Activated CD4-positive, CD25-positive, alpha-beta regulatory T cell treated with anti-CD3 and anti-CD28 coated beads, Interleukin-2, amount 50 U/mL, for 72 hours (primary cell): ENCODE measurements around the gene VAV2.

Experiments
- DNase-seq: peaks from one replicate; pipeline ENCODE4 v3.0.0; 2021

The VAV2 gene

GRCh38 chr9:133791069-133791468, 201.1 kb downstream of the VAV2 start:
- DNase-seq, result no peak

- no peak for DNase-seq
These were observed 202.3 kb downstream of the VAV2 start for GRCh38 chr9:133789778-133790177.

DNA sequence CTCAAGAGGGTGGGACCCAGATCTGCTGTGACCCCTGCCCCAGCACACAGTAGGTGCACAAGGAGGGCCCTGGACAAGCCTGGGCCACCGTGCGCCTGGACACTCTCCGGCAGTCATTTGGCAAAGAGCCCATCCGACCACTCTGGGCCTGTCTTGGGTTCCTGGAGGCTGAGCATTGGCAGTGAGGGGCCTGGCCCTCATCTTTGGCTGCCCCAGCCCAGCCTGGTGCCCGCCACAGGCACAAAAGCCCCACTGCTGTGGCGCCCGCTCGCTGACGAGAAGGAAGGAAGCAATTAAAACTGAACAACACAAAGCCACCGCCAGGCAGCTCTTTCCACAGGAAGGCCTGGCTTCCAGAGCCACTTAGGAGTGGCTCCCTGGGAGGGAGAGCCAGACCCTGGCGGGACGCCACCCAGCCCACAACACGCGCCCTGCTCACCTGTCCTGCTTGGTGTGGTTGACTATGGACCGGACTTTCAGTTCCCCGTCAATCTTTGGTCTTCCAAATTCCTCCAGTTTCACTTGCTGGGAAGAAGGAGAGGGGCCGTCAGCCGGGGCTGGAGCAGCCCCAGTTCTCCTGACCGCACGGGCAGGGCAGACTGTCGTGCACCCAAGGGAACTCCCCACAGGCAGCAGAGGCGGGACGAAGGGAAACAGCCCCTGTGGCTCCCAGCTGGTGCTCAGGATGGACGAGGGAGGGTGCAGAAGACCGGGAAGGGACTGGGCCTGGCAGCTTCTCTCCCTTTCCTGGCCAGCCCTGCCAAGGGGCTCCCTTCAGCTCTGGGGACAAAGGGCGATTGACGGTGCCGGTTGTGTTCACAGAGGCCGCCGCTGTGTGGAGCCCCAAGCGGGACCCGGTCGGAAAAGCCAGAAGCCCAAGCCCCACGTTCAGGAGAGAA, 203.1 kb downstream of the VAV2 start:
- DNase-seq, result no peak

GRCh38 chr9:133788045-133788818, 203.9 kb downstream of the VAV2 start:
- no peak for DNase-seq

- no peak for DNase-seq
These were observed 204.4 kb downstream of the VAV2 start for GRCh38 chr9:133787754-133788025.

DNA sequence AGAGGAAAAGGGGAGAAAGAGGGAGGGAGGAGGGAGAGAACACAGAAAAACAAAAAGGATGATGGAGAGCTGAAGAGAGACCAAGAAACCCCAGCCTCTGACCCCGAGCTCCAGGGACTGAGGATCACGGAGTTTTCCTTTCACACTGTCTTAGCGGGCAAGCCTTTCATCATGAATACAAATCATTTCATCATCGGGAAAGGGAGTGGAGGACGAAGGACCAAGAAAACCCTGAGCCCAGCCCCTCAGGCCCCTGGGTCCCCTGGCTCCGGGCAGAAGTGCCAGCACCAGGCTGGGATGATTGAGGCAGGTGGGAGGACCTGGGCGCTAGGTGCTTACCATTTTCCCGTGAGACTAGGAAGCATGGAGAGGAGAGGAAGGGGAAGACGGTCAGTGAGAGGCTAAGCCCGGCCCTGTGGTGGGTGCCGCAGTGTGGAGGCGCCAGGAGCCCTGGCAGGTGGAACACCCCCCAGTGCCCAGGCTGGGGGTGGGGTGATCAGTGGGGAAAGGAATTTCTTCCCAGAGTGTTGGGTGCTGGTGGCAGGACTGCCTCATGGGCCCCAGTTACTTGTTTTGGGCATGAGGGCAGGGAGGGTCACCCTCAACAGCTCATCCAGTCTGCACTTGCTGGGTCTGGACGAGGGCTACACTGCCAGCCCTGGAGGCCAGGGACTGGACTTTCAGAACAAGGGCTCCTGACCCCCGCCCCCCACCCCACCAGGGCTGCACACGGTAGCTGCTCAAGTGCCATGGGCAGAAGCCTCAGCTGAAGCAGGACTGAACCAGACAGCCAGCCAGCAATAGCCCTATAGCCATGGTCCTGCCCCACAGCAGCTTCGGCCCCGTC, 205.0 kb downstream of the VAV2 start:
- no peak for DNase-seq

DNA sequence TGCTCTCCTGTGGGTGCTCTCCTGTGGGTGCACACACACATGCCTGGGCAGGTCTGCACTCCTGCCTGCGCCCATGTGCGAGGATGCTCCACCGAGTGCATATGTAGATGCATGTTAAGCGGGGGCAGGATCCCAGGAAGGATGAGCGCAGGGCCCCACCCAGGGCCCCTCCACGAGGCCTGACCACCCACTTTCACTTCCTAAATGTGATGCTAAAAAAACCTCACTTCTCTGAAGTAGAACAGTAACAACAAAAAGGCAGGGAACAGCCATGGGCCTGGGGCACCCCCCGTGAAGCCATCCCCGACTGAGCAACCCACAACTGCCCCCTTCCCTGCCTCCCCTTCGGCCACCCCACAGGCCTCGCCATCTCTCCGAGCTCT, 205.8 kb downstream of the VAV2 start:
- DNase-seq, result no peak

- no peak for DNase-seq
These were observed 206.3 kb downstream of the VAV2 start for GRCh38 chr9:133785753-133786370.

DNA sequence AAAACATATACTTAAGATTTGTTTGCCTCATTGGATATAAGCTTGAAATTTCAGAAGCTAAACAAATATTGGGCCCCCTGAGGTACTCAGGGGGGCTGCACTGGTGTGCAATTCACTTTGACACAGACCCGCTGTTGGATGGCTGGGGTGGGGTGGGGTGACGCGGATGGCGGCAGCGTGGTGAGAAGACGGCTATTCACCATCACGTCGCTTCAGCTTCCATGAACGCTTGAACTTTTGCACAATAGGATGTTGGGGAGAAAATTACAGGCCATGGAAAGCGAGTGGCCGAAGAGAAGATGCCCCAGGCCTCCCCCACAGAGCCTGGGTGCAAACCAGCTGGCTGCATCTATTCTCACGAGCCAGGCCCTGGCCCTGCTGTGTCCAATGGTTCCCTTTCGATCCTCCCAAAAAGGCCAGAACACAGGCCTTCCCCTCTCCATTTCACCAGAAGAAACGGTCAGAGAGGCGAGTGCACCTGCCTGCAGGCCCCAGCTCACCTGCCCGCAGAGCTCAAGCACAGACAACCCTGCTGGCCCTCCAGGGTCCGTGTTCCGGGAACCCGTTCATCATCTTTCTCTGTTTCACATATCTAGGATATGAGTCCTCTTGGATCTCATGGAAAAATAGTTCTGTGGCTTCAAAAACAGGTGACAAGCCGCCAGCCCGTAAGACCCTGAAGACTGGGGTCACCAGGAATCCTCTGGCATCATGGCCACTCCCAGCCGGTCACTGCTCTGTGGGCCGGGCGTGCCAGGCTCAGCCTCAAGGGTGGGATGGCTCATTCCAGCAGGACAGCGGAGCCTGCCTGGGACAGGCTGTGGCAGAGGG, 207.2 kb downstream of the VAV2 start:
- DNase-seq, result no peak

DNA sequence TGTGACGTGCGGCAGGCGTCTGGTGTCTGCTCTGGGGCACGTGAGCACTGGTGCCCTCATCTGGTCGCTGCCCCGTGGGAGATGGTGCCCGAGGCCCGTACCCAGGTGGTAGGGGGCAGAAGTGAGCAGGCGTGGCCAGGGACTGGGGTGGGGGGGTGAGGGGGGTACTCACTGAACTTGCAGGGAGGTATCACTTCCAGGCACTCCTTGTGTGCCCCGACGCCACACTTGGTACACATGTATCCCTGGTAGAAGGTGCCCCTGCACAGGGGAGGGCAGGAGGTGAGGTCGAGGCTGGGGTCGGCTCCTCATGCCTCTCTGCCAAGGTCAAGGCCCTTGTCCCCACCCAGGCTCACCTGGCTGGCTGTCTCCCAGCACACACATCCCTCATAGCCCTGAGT, 208.8 kb downstream of the VAV2 start:
- DNase-seq, result no peak

DNA sequence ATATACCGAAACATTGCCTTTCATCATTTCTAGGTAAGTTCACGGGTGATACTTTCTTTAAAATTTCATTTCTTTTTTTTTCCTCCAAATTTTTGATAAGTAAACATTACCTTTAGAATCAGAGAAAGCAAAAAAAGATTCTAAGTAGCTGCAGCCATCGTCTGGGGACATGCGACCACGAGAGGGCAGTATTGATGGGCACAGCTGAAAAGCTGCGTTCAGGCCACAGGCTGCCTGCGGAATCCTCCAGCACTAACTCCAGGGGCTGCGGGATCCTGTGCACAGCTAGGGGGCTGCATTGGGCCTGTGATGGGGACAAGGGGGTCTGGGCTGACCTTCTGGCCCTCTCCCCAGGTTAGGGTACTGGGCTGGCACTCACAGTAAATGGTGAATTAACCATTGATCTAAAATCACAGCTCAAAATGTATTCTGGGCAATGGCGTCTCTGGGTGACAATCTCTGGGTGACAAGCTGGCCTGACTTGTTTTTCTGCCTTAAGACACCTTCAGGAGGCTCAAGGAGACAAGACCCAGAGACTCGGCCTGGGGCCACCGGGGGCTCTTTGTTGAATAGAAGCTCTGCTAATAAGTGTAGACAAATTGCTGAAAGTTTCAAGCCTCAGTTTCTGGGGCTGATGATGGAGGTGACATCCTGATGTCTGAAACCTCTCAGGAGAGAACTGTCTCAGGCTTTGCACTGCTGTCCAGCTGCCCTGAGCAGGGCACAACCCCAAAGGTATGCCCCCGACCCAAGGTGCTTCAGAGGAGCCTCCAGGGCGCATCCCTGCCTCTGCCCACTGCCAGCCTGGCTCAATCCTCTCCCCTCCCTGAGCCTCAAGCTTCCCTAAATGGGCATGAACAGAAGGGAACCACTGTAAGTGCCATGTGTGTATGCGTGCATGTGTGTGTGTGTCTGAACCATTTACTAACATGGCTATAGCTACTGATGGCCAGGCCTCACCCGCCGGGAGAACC, 209.7 kb downstream of the VAV2 start:
- peak; percentile 59 for DNase-seq

DNA sequence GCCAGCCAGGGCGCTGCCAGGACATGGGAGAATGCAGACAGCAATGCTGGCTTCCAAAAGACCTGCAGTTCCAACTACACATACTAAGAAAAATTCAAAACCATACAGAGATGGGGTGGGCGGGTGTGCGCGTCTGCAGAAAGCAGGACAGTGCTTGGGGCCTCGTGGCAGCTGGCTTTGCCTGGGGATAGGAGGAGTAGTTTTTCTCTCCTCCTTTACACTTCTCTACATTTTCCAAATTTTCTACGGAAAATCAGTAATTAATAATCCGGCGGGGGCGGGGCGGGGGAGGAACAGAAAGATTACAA, 210.3 kb downstream of the VAV2 start:
- no peak for DNase-seq

GRCh38 chr9:133780962-133781827, 210.9 kb downstream of the VAV2 start:
- DNase-seq, result no peak

DNA sequence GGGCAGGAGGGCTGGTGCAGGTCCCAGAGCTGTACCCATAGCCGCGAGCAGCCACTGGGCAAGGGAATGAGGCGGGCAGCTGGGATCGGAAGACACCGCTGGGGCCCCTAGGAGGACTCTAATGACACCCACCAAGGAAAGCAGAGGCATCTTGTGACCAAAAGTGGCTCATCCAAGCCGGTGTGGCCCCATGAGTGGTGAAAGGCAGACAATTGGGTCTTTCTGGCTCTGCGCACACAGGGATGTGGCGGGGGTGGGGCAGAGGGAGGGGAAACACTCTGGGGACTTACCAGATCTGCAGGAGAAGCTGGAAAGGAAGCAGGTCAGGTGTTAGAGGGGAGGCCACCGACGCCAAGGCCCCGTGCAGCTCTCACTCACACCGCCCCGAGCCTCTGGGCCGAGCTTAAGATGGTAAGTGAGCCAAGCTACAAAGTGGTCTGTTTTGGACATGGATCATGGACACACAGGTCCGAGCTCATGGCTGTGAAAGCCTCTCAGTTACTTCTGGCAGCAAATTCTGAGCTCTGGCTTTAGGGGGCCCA, 211.6 kb downstream of the VAV2 start:
- no peak for DNase-seq

- DNase-seq, result no peak
These were observed 212.4 kb downstream of the VAV2 start for GRCh38 chr9:133779516-133780403.

GRCh38 chr9:133779081-133779480, 213.0 kb downstream of the VAV2 start:
- no peak for DNase-seq

GRCh38 chr9:133778336-133779013, 213.6 kb downstream of the VAV2 start:
- no peak for DNase-seq

DNA sequence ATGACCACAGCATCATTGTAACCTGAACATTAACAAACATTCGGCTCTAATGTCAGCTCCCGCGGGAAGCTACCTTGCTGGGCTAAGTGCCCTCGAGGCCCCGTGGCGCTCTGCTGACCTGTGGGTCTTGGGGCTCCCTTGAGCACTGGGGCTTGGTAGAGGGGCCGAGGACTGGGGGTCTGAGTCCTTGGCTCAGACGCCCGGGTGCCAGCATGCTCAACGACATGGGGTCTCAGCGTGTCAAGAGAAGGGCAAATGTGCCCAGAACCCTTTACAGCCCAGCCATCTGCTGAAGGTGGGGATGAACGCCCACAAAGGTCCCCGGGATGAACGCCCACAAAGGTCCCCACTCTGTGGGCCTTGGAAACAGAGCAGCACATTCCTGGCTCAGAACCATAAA, 214.3 kb downstream of the VAV2 start:
- DNase-seq, result no peak
